NT2/D1 (cell line): ENCODE results near the gene RRN3.
"Not testable (repeated sequence)": the region's sequence is repeated elsewhere in the genome, so short reads cannot be mapped to it uniquely, and the experiment has no call there.

ENCODE experiments used
- DNase-seq: peaks from one replicate; pipeline ENCODE4 v3.0.0-alpha.2; 2011; ENCODE audit warnings: low read depth, low spot score
- H3K27me3 ChIP-seq: 2 replicates; pipeline ENCODE4 v1.6.0; 2011; ENCODE audit warnings: mild to moderate bottlenecking; ENCODE audit not compliant: insufficient read length, insufficient read depth
- H3K36me3 ChIP-seq: 2 replicates; pipeline ENCODE4 v1.6.1; 2011; ENCODE audit warnings: mild to moderate bottlenecking, low read length, mixed read lengths; ENCODE audit not compliant: insufficient read depth, insufficient read length
- H3K4me1 ChIP-seq: 2 replicates; pipeline ENCODE4 v1.5.1; 2011; ENCODE audit not compliant: insufficient read depth, insufficient read length
- H3K4me3 ChIP-seq: 2 replicates; pipeline ENCODE4 v1.5.1; 2011; ENCODE audit warnings: low read depth; ENCODE audit not compliant: insufficient read length
- H3K9ac ChIP-seq: 2 replicates; pipeline ENCODE4 v1.6.0; 2011; ENCODE audit warnings: low read depth; ENCODE audit not compliant: insufficient read length
- H3K9me3 ChIP-seq: 2 replicates; pipeline ENCODE4 v1.5.1; 2011; ENCODE audit warnings: mild to moderate bottlenecking, low read length; ENCODE audit not compliant: insufficient read depth

RRN3 gene

DNA sequence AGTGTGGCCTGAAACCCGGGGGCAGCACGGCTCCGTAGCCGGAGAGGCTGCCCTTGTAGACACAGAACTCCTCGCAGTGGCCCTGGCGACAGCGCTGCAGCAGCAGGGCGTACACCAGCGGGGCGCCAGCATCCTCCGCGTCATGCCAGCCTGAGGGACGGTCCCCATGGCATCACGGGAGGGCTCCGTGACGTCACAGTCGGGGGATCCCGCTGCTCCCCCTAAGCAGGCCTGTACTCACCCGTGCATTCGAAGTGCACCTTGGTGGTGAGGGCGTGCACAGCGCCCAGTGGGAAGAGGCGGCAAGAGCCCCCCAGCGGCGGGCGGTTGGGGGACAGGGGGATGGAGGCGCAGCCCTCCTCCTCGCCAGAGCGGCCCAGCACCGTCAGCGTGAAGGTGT is 39.5 kb upstream of the RRN3 start:
- H3K9me3 ChIP-seq, H3K4me3 ChIP-seq, DNase-seq, H3K36me3 ChIP-seq, H3K27me3 ChIP-seq, H3K4me1 ChIP-seq, H3K9ac ChIP-seq: not testable (repeated sequence)

DNA sequence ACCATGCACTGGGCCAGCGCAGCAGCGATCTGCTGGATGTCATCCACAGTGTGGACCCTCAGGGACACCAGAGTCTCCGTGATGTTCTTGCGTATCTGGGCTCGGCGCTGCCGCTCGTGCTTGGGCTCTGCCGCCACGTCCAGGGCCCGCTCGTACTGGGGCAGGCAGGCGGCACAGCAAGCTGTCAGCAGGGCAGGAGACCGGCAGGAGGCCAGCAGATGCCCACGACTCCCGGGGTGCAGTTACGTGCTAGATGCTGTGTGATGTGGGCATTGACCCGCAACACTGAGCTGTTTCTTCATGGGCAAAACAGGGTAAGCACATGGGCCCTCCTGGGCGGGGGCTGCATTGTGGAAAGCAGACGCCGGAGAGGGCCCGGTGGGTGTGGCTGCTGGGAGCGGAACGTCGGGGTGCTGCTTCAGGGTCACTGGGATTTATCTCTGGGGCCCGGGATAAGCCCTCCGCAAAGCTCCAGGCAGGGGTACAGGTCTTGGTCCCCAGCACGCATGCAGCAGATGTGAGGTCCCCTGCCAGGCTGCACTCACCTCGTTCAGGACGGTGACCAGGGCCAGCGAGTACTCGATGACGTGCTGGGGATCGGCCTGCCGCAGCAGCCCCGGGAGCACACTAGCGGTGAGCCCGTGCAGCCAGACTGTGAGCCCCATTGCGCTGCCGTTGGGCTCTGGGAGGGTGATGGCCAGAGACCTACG is 38.8 kb upstream of the RRN3 start:
- not testable (repeated sequence) for H3K9ac ChIP-seq, H3K4me1 ChIP-seq

DNA sequence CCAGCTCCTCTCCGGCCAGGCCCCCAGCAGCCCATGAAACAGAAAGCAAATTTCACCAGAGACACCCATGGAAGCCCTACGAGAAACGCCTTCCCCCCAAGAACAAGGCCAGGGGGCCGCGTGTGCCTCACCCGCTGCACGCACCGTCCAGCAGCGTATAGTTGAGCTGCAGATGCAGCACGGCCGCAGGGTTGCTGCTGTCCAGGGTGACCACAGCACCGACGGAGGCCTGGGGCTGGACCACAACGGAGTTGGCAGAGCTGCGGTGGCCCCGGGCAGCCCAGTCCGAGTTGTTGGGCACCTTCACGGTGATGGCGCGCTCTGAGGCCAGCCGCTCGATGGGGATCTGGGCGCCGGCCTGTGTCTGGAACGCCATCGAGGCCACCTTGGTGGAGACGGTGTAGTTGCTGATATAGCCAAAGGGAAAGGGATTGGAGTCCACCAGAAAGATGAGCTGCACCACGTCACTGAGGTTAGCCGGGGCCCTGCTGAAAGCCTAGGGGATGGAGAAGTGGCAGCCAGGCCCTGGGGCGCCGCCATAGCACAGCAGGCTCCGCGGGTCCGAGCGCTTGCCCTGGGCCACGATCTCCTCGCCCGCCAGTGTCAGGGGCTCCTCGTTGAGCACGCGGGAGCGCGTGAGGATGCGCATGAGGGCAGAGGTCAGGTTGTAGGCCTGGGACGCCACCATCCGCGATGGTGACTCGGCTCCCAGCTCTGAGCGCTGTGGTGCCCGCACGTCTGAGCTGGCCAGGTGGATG is 37.0 kb upstream of the RRN3 start:
- H3K4me3 ChIP-seq, H3K27me3 ChIP-seq, DNase-seq, H3K9me3 ChIP-seq, H3K36me3 ChIP-seq, H3K9ac ChIP-seq, H3K4me1 ChIP-seq: not testable (repeated sequence)

More for the DNA sequence above, 38.8 kb upstream of the RRN3 start:
- not testable (repeated sequence) for H3K4me3 ChIP-seq, DNase-seq, H3K9me3 ChIP-seq, H3K36me3 ChIP-seq, H3K27me3 ChIP-seq

DNA sequence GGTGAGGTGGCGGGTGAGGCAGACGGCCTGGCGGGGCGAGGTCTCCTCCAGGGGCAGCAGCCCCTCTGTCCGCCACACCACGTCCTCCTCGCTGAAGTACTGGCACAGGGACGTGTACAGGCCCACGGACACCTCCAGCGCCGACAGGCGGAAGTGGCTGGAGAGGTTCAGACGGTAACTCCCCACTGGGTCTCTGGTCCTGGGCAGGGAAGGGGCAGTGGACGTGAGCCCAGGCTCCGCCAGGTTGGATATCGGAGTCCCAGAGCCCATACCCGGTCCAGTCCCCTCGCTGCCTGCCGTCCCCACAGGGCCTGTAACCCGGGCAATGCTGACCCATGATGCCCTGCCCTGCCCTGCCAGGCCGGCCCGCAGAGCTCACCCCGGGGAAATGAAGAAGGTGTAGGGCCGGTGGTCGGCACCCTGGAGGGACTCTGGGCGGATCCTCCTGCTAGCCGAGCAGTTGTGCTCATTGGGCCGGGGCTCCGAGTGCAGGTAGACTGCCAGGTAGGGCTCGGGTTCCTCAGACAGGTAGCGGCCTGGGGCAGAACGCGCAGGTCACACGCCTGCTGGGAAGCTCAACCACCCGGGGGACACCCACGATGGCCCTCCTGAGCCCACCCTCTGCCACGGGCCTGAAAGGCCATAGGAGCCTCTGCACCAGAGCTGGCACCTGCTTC is 36.3 kb upstream of the RRN3 start:
- H3K4me1 ChIP-seq, H3K4me3 ChIP-seq, H3K9me3 ChIP-seq, DNase-seq, H3K27me3 ChIP-seq, H3K36me3 ChIP-seq, H3K9ac ChIP-seq: not testable (repeated sequence)

DNA sequence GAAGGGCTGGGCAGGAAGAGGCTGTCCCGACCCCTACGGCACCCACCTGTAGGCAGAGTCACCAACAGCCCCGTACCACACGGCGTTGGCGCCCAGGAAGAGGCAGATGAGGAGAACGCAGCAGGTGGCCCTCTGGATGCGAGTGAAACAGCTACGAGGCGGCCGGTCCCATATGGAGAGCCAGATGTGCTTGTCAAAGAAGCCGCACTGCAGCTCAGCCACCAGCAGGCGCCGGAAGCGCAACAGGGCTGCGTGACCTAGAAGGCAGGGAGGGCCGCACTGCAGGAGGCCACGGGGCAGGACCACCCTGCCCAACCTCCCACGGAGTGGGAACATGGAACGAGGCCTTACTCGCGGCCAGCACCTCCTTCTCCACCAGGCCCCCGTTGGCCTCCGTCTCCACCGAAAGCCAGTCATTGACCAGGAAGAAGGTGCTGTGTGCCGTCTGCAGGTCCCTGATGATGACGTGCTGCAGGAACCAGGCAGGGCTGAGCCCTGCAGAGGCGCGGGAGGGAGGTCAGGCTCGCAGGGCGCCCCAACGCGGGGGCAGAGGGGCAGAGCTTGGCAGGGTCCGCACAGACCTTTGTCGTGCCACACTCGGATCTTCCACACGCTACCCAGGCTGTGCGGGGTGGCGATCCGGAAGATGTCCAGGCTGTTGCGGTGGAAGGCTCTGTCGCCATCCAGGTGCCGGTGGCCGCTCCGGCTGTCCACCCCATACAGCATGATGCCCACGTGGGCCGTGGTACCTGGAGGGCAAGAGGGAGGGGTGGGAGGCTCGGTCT is 33.8 kb upstream of the RRN3 start:
- H3K4me1 ChIP-seq, H3K9me3 ChIP-seq, H3K27me3 ChIP-seq, H3K4me3 ChIP-seq, H3K9ac ChIP-seq, H3K36me3 ChIP-seq, DNase-seq: not testable (repeated sequence)

DNA sequence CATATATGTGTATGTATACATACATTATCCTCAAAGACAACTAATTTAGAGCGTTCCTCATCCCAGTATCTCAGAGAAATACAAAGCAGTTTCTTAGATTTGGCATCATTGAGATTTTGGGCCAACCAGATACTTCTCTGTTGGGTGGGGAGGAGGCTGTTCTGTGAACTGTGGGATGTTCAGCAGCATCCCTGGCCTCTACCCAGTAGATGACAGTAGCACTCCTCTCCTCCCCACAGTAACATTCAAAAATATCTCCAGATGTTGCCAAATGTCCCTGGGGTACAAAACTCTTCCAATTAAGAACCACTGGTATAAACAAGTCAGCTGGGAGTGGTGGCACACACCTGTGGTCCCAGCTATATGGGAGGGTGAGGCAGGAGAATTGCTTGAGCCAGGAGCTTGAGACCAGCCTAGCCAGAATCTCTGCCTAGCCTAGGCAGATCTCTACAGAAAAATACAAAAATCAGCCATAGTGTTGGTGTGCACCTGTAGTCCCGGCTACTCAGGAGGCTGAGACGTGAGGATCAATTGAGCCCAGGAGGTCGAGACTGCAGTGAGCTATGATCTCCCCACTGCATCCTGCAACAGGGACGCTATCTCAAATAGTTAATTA is 6.4 kb upstream of the RRN3 start:
- not testable (repeated sequence) for H3K36me3 ChIP-seq, H3K9ac ChIP-seq, H3K27me3 ChIP-seq, DNase-seq, H3K4me3 ChIP-seq, H3K9me3 ChIP-seq, H3K4me1 ChIP-seq

DNA sequence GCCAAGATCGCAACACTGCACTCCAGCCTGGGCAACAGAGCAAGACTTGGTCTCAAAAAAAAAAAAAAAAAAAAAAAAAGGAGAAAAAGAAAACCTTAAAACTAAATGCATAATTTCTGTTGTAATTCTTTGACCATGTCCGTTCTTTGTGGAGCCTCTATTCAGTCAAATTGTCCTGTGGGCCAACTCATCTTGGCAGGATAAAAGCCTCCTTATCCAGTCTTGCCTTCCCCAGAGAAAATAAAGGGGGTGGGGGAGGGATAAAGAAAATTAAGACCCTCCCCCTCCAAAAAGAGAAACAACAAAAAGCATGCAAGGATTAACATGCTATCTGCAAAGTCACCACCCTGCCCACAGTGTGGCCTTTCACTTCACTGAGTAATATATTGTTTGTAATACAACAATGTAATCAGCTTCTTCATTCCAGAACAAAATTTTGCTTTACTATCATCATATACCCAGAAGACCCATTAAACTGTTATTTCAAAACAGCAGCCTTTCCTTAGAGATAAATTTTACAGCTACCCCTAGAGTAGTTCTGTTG is 5.4 kb upstream of the RRN3 start:
- H3K4me1 ChIP-seq, H3K9ac ChIP-seq: not testable (repeated sequence)

DNA sequence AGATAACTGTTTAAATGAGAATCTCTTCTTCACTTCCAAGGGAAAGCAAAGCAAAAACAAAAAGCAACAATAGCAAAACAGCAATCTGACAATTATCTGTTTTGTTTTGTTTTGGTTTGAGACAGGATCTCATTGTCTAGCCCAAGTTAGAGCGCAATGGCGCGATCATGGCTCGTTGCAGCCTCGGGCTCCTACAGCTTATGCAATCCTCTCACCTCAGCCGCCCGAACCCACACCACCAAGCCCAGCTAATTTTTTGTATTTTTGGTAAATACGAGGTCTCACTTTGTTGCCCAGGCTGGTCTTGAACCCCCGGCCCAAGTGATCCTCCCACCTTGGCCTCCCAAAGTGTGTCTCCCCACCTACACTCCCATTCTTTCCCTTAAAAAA is 2.5 kb upstream of the RRN3 start:
- not testable (repeated sequence) for H3K4me3 ChIP-seq, H3K4me1 ChIP-seq, DNase-seq, H3K9me3 ChIP-seq, H3K9ac ChIP-seq, H3K27me3 ChIP-seq, H3K36me3 ChIP-seq

More for the DNA sequence above, 5.4 kb upstream of the RRN3 start:
- not testable (repeated sequence) for H3K27me3 ChIP-seq, DNase-seq, H3K4me3 ChIP-seq, H3K36me3 ChIP-seq, H3K9me3 ChIP-seq

DNA sequence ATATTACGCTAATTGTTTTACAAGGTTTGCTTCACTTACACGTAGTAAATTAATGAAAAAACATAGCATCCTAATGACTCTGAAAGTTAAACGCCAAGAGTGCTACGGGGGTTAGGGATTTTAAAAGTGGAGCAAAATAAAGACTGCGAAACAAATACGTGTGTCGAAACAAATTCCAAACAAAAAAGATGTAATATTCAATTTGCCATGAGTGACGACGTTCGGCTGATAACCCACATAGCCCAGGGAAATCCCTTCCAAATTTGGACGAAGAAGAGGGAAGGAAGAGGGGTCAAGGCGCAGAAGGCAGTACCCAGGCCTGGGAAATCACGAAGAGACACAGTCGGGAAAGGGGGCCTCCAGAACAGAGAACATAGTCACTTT is 509 bp downstream of the RRN3 start:
- H3K4me3 ChIP-seq: peak overlapping the region; percentile 88
- H3K4me1 ChIP-seq, DNase-seq, H3K27me3 ChIP-seq, H3K9me3 ChIP-seq: not testable (repeated sequence)
- H3K9ac ChIP-seq: peak overlapping the region; percentile 83
- H3K36me3 ChIP-seq: peaks cover 20% of the 10 kb centered on the region

DNA sequence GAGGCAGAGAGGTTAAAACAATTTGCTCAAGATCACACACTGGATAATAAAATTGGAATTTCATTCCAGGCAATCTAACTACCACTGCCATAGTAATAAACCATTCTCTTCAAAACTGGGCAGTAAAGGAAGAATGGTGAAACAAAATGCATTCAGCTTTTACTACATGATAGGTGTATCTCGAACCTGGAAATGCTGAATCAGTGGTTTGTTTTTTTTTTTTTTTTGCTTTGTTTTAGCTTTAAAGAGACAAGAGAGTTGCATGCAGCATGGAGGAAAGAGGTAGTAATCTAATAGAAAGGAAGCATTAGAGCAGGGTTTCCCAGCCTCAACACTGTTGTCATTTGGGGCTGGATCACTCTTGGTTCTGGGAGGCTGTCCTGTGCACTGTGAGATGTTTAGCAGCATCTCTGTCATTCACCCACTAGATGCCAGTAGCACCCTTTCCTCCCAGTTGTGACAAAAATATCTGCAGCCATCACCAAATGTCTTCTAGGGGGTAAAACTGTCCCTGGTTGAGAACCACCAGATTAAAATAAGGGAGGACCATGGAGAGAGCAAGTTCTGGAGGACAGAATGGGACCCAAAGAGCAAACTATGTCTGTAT is 3.3 kb downstream of the RRN3 start:
- not testable (repeated sequence) for H3K4me3 ChIP-seq, DNase-seq, H3K4me1 ChIP-seq, H3K9ac ChIP-seq, H3K27me3 ChIP-seq, H3K9me3 ChIP-seq
- peaks cover 33% of the 10 kb centered on the region for H3K36me3 ChIP-seq

DNA sequence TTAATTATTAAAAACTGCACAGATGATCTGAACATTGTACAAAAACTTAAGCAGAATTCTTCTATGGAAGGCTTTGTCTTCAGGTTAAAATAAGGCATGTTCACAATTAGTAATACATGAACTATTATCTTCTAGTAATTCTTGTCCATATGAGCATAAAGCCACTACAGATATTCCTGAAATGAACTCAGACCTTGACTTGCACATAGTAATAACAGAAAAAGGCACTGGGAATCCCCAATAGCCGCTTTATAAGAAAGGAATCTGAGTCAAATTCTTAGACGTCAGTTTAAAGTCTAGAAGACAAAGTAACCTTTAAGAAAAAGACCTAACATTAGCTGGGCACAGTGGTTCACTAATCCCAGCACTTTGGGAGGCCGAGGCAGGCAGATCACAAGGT is 11.3 kb downstream of the RRN3 start:
- H3K4me1 ChIP-seq, H3K4me3 ChIP-seq: not testable (repeated sequence)
- H3K36me3 ChIP-seq: peaks cover 42% of the 10 kb centered on the region

More for the DNA sequence above, 11.3 kb downstream of the RRN3 start:
- H3K9ac ChIP-seq, DNase-seq, H3K9me3 ChIP-seq, H3K27me3 ChIP-seq: not testable (repeated sequence)
